ENCODE results near the gene MBNL2. TPM values are rescaled to one million over a fixed set of nuclear protein-coding genes. Genes with fewer than 3 reads are reported as not detected.

MBNL2 gene
- total RNA-seq, 1 donor from 2014 or later, result 43.7 TPM

GRCh38 chr13:97296740-97297139 is 74.6 kb downstream of the MBNL2 start:
- no peak for TF ChIP-seq CTCF (conservative IDR thresholded peaks at IDR 0.05)
- DNase-seq (ENCODE audit: extremely low spot score, unreplicated experiment), result no peak
- Mint-ChIP-seq H3K9me3 (no peaks in the 10 kb centered on the region), H3K36me3 (peaks cover 14% of the 10 kb centered on the region), H3K4me1 (ENCODE audit: unreplicated experiment) (peaks cover 25% of the 10 kb centered on the region), H3K4me3 (no peak overlapping the region), H3K27ac (no peak overlapping the region), H3K27me3 (no peaks in the 10 kb centered on the region)

GRCh38 chr13:97298816-97299215 is 76.7 kb downstream of the MBNL2 start:
- peaks cover 25% of the 10 kb centered on the region for H3K4me1 Mint-ChIP-seq (ENCODE audit: unreplicated experiment)
- peaks cover 14% of the 10 kb centered on the region for H3K36me3 Mint-ChIP-seq
- no peak overlapping the region for H3K4me3 Mint-ChIP-seq
- no peak overlapping the region for H3K27ac Mint-ChIP-seq
- DNase-seq (ENCODE audit: extremely low spot score, unreplicated experiment), result no peak
- no peaks in the 10 kb centered on the region for H3K27me3 Mint-ChIP-seq
- no peaks in the 10 kb centered on the region for H3K9me3 Mint-ChIP-seq
- no peak for TF ChIP-seq CTCF (conservative IDR thresholded peaks at IDR 0.05)

GRCh38 chr13:97300871-97301270 is 78.7 kb downstream of the MBNL2 start:
- Mint-ChIP-seq H3K27me3 (no peaks in the 10 kb centered on the region), H3K4me3 (no peak overlapping the region), H3K4me1 (ENCODE audit: unreplicated experiment) (peaks cover 8% of the 10 kb centered on the region), H3K36me3 (peaks cover 14% of the 10 kb centered on the region), H3K9me3 (no peaks in the 10 kb centered on the region), H3K27ac (no peak overlapping the region)
- DNase-seq (ENCODE audit: extremely low spot score, unreplicated experiment), result no peak
- TF ChIP-seq CTCF (conservative IDR thresholded peaks at IDR 0.05), result no peak

GRCh38 chr13:97301382-97302095 is 79.4 kb downstream of the MBNL2 start:
- no peak overlapping the region for H3K4me3 Mint-ChIP-seq
- H3K27ac Mint-ChIP-seq, result no peak overlapping the region
- no peak for DNase-seq (ENCODE audit: extremely low spot score, unreplicated experiment)
- H3K27me3 Mint-ChIP-seq, result no peaks in the 10 kb centered on the region
- H3K9me3 Mint-ChIP-seq, result no peaks in the 10 kb centered on the region
- H3K4me1 Mint-ChIP-seq (ENCODE audit: unreplicated experiment), result peaks cover 12% of the 10 kb centered on the region
- TF ChIP-seq CTCF (conservative IDR thresholded peaks at IDR 0.05), result no peak
- peaks cover 20% of the 10 kb centered on the region for H3K36me3 Mint-ChIP-seq

GRCh38 chr13:97302611-97303010 is 80.5 kb downstream of the MBNL2 start:
- no peak for DNase-seq (ENCODE audit: extremely low spot score, unreplicated experiment)
- Mint-ChIP-seq H3K4me1 (ENCODE audit: unreplicated experiment) (peaks cover 22% of the 10 kb centered on the region), H3K36me3 (peaks cover 13% of the 10 kb centered on the region), H3K27ac (no peak overlapping the region), H3K4me3 (no peak overlapping the region), H3K27me3 (no peaks in the 10 kb centered on the region), H3K9me3 (no peaks in the 10 kb centered on the region)
- no peak for TF ChIP-seq CTCF (conservative IDR thresholded peaks at IDR 0.05)
